Measurements from ENCODE around the gene SLITRK1.

DNA sequence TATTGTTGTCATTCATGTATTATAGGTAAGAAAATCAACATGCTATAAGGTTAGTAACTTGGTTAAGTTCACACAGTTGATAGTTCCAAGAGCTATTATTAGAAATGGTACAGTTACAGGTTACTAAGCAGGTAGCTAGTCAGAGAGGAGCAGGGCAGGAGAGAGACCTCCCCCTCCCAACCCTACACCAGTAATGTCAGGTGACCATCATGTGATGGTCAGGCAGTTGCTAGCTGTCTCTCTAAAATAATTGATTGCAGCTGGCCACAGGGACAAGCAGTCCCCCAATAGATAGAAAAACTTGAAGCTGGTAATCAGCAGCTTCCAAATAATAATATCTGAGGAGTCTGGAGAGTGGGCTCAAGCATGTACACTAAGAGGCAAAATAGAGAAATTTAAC lies 14.6 kb downstream of the SLITRK1 start:
- TF ChIP-seq, protein P1, sequence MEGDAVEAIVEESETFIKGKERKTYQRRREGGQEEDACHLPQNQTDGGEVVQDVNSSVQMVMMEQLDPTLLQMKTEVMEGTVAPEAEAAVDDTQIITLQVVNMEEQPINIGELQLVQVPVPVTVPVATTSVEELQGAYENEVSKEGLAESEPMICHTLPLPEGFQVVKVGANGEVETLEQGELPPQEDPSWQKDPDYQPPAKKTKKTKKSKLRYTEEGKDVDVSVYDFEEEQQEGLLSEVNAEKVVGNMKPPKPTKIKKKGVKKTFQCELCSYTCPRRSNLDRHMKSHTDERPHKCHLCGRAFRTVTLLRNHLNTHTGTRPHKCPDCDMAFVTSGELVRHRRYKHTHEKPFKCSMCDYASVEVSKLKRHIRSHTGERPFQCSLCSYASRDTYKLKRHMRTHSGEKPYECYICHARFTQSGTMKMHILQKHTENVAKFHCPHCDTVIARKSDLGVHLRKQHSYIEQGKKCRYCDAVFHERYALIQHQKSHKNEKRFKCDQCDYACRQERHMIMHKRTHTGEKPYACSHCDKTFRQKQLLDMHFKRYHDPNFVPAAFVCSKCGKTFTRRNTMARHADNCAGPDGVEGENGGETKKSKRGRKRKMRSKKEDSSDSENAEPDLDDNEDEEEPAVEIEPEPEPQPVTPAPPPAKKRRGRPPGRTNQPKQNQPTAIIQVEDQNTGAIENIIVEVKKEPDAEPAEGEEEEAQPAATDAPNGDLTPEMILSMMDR (conservative IDR thresholded peaks at IDR 0.05 in 1 of 2, IDR thresholded peaks at IDR 0.05 in 1 of 2; ENCODE audit: low read depth in 1 of 2, low read length in 2 of 2) = no peak
- no peak for TF ChIP-seq EZH2 (IDR thresholded peaks at IDR 0.05; ENCODE audit: low read length, missing control alignments)
